H4 (cell line): ENCODE results near the gene CCR2. TPM values are rescaled to one million over a fixed set of nuclear protein-coding genes. Genes with fewer than 3 reads are reported as not detected.
"Not testable (repeated sequence)": the region's sequence is repeated elsewhere in the genome, so short reads cannot be mapped to it uniquely, and the experiment has no call there.

ENCODE experiments used
- DNase-seq: peaks from one replicate; pipeline ENCODE4 v3.0.0-alpha.2; 2015; ENCODE audit warnings: low spot score
- total RNA-seq: library from RNA; depleted of rRNA; stranded (reverse); fragments of >200 nt; shearing (Covaris generic); gene quantifications from 2 replicates; pipeline ENCODE4 v1.2.3, GENCODE V29; 2014

The CCR2 gene
- total RNA-seq, 1 experiment from 2014 or later, result not detected

GRCh38 chr3:46378426-46378942 is 24.6 kb downstream of the CCR2 start:
- DNase-seq, result peak; percentile 40

GRCh38 chr3:46380471-46381221 is 26.7 kb downstream of the CCR2 start:
- DNase-seq, result no peak

DNA sequence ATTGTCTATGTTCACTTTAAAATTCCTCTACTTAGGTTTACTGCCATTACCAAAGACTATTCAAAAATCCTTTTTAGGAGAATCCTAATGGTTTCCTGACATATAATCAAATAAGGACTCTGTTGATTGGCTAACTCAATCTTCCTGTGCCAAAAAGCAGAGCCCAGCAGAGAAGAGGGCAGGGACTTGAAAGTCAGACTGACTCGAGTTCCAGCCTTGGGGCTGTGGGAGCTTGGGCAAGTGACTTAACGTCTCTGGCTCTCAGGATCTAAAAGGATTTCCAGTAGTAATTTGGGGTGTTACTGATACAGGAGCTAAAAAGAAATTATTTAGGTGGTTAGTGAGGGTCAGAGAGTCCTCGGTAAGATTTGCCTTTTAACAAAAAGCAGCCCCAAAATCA is 27.7 kb downstream of the CCR2 start:
- DNase-seq, result no peak

DNA sequence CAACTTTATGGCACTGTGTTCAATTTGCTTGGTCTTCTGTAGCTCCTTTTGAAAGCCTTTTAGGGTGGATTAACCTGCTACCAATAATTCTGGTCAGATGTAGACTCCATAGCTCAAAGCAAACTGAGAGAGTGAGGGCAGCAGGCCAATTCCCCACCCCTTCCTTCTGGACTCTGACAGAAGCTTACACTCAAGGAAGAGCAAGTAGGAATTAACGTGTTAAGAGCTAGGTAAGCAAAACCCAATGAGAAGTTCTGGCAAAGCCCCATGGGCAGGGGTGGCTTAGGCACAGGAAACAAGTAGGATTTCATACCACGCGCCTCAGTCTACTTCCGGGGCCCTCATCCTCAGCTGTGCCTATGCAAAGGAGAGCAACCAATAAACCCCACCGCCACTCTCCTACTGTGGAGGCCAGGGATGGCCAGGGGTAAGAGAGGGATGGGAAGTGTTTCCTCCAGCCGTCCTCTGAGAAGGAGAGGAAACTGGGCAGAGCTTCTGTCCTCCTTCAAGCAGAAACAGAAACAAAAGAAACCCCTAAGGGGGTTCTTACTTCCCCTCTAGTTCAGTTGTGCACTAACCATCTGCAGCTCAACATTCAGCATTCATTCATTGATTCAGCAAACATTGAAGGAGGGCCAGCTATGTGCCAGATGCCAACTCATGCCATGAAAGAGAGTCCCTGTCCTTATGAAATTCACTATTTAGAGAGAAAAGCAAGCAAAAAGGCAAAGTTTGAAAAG is 29.5 kb downstream of the CCR2 start:
- no peak for DNase-seq

- DNase-seq, result no peak
Observed at GRCh38 chr3:46383951-46384330, 30.0 kb downstream of the CCR2 start.

- peak; percentile 31 for DNase-seq
Observed at GRCh38 chr3:46386205-46386604, 32.3 kb downstream of the CCR2 start.

- not testable (repeated sequence) for DNase-seq
Observed at GRCh38 chr3:46388847-46389246, 34.9 kb downstream of the CCR2 start.

DNA sequence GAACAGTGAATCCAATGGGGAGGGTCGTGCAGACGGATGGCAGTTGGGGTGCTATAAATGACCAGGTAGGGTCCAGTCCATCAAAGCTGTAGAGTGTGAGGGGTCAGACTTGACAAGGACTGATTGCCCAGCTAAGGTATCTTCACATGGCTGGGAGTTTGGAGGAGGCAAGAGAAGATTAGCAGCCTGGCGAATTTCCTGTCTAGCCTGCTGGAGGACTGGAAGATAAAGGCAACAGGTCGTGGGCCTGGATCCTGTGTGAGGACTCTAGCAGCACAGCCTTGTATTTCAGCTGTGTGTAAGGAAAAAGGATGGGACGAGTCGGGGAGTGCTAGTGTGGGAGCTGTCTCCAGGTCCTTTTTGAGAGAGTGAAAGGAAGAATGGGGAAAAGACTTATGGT is 35.4 kb downstream of the CCR2 start:
- no peak for DNase-seq

GRCh38 chr3:46391526-46391925 is 37.6 kb downstream of the CCR2 start:
- not testable (repeated sequence) for DNase-seq

- no peak for DNase-seq
Observed at GRCh38 chr3:46393011-46393410, 39.1 kb downstream of the CCR2 start.

DNA sequence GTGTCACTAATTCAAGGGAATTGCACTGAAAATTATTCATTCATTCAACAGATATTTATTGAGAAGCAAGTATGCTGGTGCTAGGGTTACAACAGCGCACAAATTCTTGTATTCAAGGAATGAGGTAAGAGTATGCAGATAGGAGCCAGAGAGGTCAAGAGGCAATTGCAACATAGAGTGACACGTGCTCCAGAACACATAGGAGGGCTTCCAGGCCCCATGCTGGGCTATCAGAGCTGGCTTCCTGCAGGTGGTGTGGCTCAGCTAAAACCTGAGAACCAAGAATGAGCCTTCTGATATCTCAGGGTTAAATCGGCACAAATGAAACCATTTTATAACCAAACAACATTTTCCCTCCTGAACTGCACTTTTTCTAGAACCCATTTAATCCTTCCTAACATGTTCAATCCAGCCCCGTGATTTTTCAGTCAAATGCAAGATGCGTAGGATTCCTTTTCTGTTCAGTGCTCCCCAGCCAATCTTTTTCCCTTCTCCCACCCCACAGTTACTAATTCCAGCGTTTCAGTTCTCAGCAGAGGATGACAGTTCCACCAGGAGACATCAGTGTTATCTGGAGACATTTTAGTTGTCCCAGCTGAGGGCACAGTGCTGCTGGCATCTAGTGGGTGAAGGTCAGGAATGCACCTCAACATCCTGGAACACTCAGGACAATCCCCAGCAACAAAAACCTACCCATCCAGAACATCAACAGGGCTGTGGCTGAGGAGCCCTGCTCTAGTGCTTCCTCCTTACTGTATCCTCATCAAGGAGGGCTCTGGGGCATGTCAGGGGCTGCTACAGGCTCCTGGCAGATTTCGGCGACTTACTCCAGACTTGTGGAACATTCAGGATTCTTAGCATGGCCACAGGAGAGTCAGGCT is 39.9 kb downstream of the CCR2 start:
- no peak for DNase-seq

DNA sequence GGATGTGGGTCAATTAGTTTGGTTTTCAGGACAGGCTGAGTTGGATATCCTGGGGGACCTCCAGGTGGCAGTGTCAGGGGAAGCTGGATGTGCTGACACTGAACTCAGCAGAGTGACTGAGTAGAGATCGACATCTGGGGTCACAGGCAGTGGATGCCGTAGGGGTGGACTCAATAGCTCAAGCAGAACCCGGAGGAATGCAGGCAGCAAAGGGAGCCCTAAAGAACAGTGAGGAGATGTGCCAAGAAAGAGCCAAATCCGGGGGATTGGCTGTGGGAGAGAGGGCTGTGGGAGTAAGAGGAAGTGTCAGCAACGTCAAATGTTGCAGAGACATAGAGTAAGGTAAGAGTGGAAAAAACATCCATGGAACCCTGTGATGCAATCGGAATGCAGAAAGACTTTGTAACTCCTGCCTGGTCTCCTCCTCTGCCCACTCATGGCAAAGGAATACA is 41.3 kb downstream of the CCR2 start:
- DNase-seq, result no peak

DNA sequence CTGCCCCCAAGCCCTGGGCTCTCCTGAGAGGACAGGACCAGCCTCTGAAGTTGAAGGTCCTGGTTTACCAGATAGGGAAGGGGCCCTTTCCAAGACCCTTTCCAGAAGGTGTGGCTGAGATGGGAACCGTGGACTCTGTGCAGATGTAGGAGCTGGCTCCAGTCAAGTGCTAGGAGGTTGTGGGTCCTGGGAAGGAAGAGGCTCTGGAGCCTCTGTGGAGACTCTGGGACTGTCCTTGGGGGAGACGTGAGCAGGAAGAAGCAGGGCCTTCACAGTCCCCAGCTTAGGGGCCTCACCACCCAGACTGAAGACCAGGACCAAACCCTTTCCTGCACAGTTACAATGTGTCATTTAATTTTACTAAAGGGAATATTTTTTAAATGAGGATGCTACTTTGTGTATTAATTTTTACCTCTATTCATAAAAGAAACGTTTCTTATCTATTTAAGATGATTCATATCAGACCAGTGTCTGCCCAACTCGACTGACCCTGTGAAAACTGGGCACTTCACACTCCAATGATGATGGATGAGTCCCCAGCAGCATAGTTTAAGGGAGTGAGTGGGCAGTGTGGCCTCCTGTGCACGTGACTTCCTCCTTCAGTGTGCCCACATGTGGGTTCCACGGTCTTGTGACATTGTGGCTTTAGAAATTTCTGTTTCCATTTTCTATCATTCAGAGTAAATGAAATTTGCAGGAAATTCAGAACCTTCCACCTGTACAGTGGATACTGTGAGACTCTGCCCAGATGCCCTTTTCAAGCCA is 42.0 kb downstream of the CCR2 start:
- DNase-seq, result no peak

DNA sequence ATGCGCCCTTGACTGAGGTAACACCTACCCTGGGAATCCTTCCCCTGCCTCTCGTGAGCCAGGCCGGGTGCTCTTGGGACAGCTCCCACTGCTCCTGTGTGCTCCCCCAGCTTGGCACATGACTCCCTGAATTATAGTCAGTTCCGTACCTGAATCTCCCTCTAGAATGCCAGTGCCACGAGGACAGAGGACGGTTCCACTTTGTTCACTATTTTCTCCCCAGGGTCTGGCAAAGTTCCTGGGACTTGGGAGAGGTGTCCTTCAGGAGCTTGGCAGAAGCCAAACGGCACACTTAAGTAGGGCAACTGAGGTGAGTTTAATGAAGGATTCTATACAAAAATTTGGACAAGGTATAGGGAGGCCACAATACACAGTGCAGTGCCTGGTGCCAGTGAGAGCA is 43.2 kb downstream of the CCR2 start:
- DNase-seq, result no peak

DNA sequence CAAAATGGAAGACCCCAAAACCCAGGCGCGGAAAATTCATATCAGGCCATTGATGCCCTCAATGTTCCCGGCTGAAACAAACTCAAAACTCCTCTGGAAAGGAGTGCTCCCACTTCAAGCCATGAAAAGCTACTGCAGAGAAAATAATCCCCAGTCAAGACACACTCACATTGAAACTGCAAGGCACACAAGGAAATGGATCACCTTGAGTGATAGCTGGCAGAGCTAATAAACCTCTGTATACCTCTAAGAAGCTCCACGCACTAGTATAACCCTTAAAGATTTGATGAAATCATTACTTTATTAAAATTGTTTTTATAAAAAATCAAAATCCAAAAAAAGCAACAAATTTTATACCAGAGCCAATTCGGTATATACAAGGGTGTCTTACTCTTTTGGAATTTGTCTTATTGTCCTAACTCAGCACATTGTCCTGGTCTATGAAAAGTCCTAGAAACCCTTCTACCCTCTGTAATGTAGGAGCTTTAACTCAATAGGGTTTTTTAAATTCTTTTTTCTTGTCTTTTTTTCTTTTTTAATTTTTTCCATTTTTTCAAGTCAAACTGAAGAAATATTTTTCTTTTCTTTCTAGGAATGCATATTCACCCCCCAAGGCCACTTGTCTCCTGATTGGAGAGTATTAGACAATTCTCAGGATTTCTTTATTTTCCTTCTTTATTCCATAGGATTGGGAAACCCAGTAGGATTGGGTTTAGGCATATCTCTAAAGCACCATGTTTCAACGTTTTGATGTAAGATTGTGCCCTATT is 44.5 kb downstream of the CCR2 start:
- DNase-seq, result no peak

GRCh38 chr3:46399098-46399497 is 45.2 kb downstream of the CCR2 start:
- DNase-seq, result no peak

DNA sequence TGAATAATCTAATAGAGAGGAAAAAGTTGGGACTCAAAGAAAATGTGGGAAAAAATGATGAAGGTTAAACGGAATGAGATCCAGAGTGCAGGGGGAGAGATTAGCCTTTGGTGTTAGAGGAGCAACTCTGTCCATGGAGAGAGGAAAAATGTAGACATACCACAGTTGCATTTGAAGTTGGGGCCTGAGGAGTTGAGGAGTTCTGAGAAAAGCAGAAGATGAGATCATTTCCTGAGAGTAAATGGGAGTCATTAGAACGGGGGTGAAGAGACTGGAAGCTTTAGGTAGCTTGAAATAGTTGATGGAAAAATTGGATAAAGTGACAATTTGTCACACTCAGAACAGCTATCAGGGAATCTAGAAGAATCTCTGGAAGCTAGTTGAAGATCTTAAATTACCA is 45.6 kb downstream of the CCR2 start:
- DNase-seq, result no peak

DNA sequence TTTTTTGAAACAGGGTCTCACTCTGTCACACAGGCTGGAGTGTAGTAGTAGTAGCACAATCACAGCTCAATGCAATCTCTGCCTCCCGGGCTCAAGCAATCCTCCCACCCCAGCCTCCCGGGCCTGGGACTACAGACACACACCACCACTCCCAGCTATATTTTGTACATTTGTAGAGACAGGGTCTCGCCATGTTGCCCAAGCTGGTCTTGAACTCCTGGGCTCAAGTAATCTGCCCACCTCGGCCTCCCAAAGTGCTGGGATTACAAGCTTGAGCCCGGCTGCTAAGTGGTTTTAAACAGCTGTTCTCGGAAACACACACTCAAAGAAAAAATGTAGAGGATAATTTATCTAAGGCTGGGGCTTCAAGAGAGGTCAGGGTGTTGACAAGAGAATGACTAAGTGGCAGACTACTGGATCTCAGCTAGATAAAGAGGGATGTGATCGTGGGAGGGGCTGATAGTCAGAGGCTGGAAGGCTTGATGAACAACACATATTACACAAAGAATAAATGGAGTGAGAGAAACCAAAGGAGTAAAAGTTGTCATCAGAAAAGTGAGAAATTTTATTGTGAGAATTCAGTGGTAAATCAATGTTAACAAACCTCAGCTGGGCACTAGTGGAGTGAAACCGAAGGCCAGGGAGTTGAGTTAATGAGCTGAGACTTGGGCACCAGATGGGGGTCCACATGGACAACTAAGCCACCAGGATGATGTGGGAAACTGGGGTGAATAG is 46.3 kb downstream of the CCR2 start:
- DNase-seq, result no peak

GRCh38 chr3:46400846-46401245 is 46.9 kb downstream of the CCR2 start:
- no peak for DNase-seq

- DNase-seq, result no peak
Observed at GRCh38 chr3:46401579-46401978, 47.7 kb downstream of the CCR2 start.
